GM21447 (cell line): Measurements from ENCODE around the gene IFT80.

Experiments used
- ATAC-seq: cut with Tn5 transposase; IDR thresholded peaks from one replicate; pipeline ENCODE4 v1.9.1; 2021; ENCODE audit not compliant: unreplicated experiment

IFT80 gene

DNA sequence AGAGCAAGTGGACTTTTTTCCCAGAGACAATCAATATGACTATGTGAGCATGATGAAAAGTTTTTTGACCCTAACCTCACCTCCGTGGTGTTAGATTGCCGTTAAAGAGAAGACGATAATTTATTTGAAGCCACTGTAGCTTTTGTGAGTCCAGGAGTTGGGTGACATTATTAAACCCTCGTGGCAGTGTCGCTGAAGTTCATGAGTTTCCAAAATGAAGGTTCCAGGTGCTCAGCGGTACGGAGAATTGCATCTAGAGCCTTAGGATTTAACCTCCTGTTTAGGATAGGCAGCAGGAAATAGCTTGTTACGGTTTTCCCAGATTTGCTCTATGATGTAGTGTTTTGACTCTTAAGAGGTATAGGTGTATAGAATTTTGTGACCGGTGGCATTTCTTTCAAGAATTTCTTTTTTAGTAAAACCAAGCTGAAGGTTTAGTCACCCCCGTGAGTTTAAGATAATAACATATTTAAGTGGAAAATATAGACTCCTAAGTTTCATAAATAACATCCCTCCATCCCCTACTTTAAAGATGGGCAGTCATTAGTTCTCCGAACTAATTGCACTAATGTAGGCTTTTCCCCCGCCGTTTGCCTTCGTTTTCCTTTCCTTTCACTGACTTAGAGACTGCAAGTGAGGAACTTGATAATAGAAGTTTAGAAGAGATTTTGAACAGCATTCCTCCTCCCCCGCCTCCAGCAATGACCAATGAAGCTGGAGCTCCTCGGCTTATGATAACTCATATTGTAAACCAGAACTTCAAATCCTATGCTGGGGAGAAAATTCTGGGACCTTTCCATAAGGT, 2.5 kb upstream of the IFT80 start:
- ATAC-seq = no peak

- ATAC-seq = no peak
Observed at GRCh38 chr3:160400702-160401150, 1.7 kb upstream of the IFT80 start.

DNA sequence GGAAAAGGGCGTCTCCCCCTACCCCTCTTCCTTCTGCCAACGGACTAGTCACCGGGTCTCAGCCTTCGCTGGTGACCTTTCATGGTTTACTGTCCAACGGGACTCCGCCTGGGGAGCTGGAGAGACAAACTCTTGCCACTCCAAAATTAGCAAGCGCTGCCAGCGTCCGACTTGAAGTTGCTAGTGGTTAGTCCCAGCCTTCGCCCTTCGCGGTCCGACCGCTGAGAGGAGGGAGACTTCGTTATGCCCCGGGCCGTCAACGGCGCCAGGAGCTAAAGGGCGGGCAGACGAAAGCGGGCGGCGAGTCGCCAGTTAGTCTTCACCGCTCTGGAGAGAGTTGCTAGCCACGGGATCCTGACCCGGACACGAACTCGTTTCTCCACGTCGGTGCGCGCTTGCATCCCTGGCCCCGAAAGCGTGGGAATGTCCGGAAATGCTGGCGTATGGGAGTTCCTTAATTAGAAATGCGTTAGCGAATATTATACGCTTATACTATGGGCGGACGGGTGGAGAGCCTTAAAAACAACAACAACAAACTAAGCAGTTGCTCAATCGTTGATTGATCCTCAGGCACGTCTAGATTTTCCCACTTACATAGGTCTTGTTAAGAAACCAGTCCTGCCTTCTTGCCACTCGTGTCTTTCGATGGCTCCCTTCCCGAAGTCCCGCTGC, 1.1 kb upstream of the IFT80 start:
- ATAC-seq = peak; percentile 8

- peak; percentile 18 for ATAC-seq
Observed at GRCh38 chr3:160398820-160399124, 253 bp downstream of the IFT80 start.

DNA sequence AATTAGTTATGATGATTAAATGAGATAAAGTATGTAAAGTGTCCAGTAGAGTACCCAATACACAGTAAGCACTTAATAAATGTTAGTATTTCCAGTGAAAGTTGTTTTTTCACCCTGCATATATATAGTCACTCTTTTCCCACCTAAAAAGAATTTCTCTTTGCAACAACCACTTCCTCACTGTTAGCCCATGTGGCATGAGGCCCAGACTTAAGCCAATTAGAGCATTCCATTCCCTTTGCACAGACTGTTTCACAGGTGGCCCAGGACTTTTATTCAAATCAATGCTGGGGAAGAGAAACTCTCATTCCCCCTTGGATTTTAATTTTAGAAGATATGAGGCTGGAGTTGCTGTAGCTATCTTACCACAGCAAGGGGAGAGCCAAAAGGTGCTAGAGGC, 3.7 kb downstream of the IFT80 start:
- no peak for ATAC-seq

- ATAC-seq = no peak
Observed at GRCh38 chr3:160394009-160394392, 5.0 kb downstream of the IFT80 start.

GRCh38 chr3:160393346-160394008, 5.5 kb downstream of the IFT80 start:
- ATAC-seq = no peak

- ATAC-seq = no peak
Observed at GRCh38 chr3:160392798-160393197, 6.2 kb downstream of the IFT80 start.

DNA sequence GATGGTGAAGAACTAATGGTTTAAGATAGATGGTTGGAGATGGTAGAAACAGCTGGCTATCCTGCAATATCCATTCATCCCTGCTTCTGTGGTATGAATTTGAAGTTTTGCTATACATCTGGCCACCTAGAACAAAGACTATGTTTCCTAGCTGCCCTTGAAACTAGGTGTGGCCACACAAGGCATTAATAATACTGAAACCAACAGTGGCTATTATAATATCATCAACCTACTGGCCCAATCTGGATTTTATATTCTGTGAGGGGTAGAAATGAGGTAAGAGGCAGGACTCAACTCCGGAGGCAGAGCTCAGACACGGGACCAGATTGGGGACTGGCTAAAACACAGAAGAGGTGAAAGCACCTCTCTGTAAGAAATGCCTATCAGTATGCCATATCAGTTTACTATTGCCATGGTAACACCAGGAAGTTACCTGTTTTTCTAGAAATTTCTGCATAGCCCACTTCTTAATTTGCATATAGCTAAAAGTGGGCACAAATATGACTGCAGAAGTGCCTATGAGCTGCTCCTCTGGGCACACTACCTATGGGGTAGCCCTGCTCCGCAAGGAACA, 8.4 kb downstream of the IFT80 start:
- ATAC-seq = no peak

- no peak for ATAC-seq
Observed at GRCh38 chr3:160384639-160385318, 14.2 kb downstream of the IFT80 start.

GRCh38 chr3:160381470-160381869, 17.6 kb downstream of the IFT80 start:
- no peak for ATAC-seq

DNA sequence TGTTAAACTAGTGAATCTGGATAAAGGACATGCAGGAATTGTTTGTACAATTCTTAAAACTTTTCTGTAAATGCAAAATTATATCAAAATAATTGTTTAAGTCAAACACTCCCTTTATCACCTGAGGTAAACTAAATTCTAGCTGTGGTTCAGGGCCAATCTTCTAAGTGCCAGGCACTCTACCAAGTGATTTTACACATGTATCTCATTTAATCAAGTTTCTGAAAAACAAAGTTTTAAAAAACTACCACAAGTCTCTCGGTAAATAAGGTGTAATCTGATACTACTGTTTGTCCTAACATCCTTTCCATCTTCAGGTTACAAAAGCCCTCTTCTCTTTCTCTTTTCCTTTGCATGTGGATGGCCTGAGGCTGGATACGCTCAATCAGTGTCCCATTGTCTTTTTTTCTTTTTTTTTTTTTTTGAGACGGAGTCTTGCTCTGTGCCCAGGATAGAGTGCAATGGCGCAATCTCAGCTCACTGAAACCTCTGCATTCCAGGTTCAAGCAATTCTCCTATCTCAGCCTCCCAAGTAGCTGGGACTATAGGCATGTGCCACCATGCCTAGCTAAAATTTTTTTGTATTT, 19.3 kb downstream of the IFT80 start:
- ATAC-seq = no peak

- ATAC-seq = no peak
Observed at GRCh38 chr3:160378331-160379109, 20.5 kb downstream of the IFT80 start.

- ATAC-seq = no peak
Observed at GRCh38 chr3:160376681-160377080, 22.3 kb downstream of the IFT80 start.

GRCh38 chr3:160374925-160375324, 24.1 kb downstream of the IFT80 start:
- ATAC-seq = no peak

DNA sequence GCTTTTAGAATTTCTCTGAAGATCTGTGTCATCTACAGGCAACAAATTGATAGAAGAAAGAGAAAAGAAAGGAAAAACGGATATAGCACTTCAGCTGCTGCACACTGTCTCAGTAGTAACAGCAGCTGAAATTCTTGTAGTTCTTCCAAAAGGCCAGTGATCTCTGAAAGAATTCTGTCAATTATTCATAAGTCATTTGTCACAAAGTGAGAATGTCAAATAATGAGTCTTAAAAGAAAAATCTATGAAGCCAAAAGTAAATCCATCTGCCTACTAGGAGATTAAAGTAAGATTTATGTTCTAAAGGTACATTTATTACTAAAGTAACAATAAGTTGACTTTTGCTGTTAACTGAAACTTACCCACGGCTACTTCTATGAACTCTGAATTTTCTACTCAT, 24.6 kb downstream of the IFT80 start:
- ATAC-seq = no peak

DNA sequence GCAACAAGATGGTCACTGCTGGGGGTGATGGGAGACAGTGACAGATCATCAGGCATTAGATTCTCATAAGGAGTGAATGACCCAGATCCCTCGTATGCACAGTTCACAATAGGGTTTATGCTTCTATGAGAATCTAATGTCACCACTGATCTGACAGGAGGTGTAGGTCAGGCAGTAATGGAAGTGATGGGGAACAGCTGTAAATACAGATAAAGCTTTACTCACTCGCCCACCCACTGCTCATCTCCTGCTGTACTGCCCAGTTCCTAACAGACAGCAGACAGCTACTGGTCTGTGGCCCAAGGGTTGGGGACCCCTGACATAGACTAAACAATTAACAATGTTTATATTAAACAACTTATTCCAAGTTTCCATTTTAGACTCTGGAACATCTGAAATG, 25.4 kb downstream of the IFT80 start:
- ATAC-seq = no peak

- no peak for ATAC-seq
Observed at GRCh38 chr3:160372780-160373179, 26.2 kb downstream of the IFT80 start.

DNA sequence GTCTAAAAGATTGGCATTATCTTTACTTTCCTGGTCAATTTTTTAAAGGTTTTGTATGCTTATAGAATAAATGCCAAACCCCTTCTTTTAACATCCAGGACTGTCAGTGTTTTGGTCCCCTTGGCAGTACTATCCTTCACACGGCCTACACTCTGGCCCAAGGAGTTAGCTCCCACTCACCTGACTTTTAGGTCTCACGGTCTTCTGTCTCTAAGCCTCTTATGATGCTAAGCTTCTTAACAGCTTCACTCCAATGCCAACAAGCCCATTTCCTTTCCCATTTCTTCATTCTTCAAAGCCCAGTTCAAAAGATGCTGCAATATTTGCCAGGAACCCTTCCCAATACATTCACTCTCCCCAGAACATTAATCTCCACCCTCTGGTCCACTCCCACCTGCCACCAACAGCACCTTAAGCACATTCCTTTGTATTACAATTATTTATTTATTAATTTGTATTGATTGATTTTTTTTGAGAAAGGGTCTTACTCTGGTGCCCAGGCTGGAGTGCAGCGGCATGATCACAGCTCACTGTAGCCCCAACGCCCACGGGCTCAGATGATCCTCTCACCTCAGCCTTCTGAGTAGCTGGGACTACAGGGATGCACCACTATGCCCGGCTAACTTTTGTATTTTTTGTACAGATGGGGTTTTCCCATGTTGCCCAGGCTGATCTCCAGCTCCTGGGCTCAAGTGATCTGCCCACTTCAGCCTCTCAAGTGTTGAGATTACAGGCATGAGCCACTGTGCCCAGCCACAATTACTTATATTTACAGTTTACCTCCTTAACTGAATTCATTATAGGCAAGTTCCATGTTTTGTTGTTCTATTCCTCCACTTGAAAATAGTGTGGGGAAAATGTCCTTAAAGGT, 27.8 kb downstream of the IFT80 start:
- ATAC-seq = no peak
